Liver (tissue), 9 donors: ENCODE measurements around the gene CSTPP1. TPM values are rescaled to one million over a fixed set of nuclear protein-coding genes. Genes with fewer than 3 reads are reported as not detected.

Experiments
- DNase-seq: peaks from one replicate; pipeline ENCODE4 v3.0.0-alpha.2; 2017; ENCODE audit warnings: low spot score
- H3K27ac ChIP-seq, 2 donors: one replicate each; pipeline ENCODE4 v1.7.0; 2013; ENCODE audit warnings: inconsistent platforms in 2 of 2, low read length in 2 of 2, control low read depth in 1 of 2, low read depth in 1 of 2, mild to moderate bottlenecking in 1 of 2
- H3K27me3 ChIP-seq, 4 donors: one replicate each; pipeline versions ENCODE4 v1.6.1 to v1.7.0; 2013; ENCODE audit warnings: low read length in 3 of 4, inconsistent platforms in 1 of 4, mild to moderate bottlenecking in 1 of 4, moderate library complexity in 1 of 4; ENCODE audit not compliant: control insufficient read depth in 4 of 4, insufficient read depth in 4 of 4
- H3K36me3 ChIP-seq, 4 donors: one replicate each; pipeline versions ENCODE4 v1.6.1 to v1.7.0; 2013; ENCODE audit warnings: low read length in 3 of 4, mild to moderate bottlenecking in 3 of 4, low read depth in 1 of 4, moderate library complexity in 1 of 4; ENCODE audit not compliant: control insufficient read depth in 4 of 4, insufficient read depth in 3 of 4
- H3K4me1 ChIP-seq, 4 donors: one replicate each; pipeline versions ENCODE4 v1.6.1 to v1.7.0; 2013; ENCODE audit warnings: low read length in 3 of 4, mild to moderate bottlenecking in 3 of 4, moderate library complexity in 1 of 4; ENCODE audit not compliant: control insufficient read depth in 4 of 4, insufficient read depth in 4 of 4
- H3K4me3 ChIP-seq, 3 donors: one replicate each; pipeline versions ENCODE4 v1.6.1 to v1.7.0; 2013; ENCODE audit warnings: low read length in 3 of 3, control low read depth in 1 of 3, low read depth in 1 of 3, mild to moderate bottlenecking in 1 of 3
- H3K9ac ChIP-seq, 2 donors: one replicate each; pipeline ENCODE4 v1.7.0; 2013; ENCODE audit warnings: low read length in 2 of 2, mild to moderate bottlenecking in 2 of 2, moderate library complexity in 2 of 2, control low read depth in 1 of 2, low read depth in 1 of 2
- H3K9me3 ChIP-seq, 4 donors: one replicate each; pipeline versions ENCODE4 v1.6.1 to v1.7.0; 2013; ENCODE audit warnings: low read length in 3 of 4; ENCODE audit not compliant: control insufficient read depth in 4 of 4
- ATF3 ChIP-seq: IDR thresholded peaks from 2 replicates; pipeline ENCODE4 v1.6.1; 2016; ENCODE audit warnings: antibody characterized with exemption
- CTCF ChIP-seq: fragments of 150-350 bp; IDR thresholded peaks from 2 replicates; pipeline ENCODE4 v1.5.1; 2017; ENCODE audit warnings: improper control_type of control experiment, low read depth, low read length; ENCODE audit not compliant: missing input control
- EGR1 ChIP-seq, 2 donors: IDR thresholded peaks; 2 replicates each; pipeline ENCODE4 v1.6.1; 2016 to 2018; ENCODE audit warnings: antibody characterized with exemption in 2 of 2, low read depth in 2 of 2
- FOXA1 ChIP-seq: IDR thresholded peaks from 2 replicates; pipeline ENCODE4 v1.6.1; 2016; ENCODE audit warnings: antibody characterized with exemption
- FOXA2 ChIP-seq: IDR thresholded peaks from 2 replicates; pipeline ENCODE4 v1.6.1; 2016; ENCODE audit warnings: antibody characterized with exemption
- GABPA ChIP-seq, 2 donors: IDR thresholded peaks in 1 of 2; conservative IDR thresholded peaks in 1 of 2; 2 replicates each; pipeline ENCODE4 v1.6.1; 2016; ENCODE audit warnings: antibody characterized with exemption in 2 of 2, mild to moderate bottlenecking in 1 of 2, moderate library complexity in 1 of 2
- HNF4A ChIP-seq, 2 donors: conservative IDR thresholded peaks; 2 replicates each; pipeline ENCODE4 v1.6.1; 2016; ENCODE audit warnings: antibody characterized with exemption in 2 of 2, mild to moderate bottlenecking in 2 of 2
- HNF4G ChIP-seq: IDR thresholded peaks from 2 replicates; pipeline ENCODE4 v1.6.1; 2016; ENCODE audit warnings: antibody characterized with exemption
- JUND ChIP-seq, 2 donors: IDR thresholded peaks; 2 replicates each; pipeline ENCODE4 v1.6.1; 2016; ENCODE audit warnings: antibody characterized with exemption in 2 of 2
- NR2F2 ChIP-seq: IDR thresholded peaks from 2 replicates; pipeline ENCODE4 v1.6.1; 2016; ENCODE audit warnings: antibody characterized with exemption
- RAD21 ChIP-seq, 2 donors: IDR thresholded peaks; 2 replicates each; pipeline ENCODE4 v1.6.1; 2016; ENCODE audit warnings: antibody characterized with exemption in 2 of 2, mild to moderate bottlenecking in 2 of 2
- RXRA ChIP-seq, 2 donors: IDR thresholded peaks; 2 replicates each; pipeline ENCODE4 v1.6.1; 2017 to 2018; ENCODE audit warnings: antibody characterized with exemption in 2 of 2, mild to moderate bottlenecking in 1 of 2
- YY1 ChIP-seq: IDR thresholded peaks from 2 replicates; pipeline ENCODE4 v1.6.1; 2016; ENCODE audit warnings: antibody characterized with exemption, mild to moderate bottlenecking
- ZBTB33 ChIP-seq: IDR thresholded peaks from 2 replicates; pipeline ENCODE4 v1.6.1; 2016; ENCODE audit warnings: antibody characterized with exemption
- WGBS: extraction: QIAGEN DNeasy Blood & Tissue Kit; methylation state at CpG from one replicate; pipeline ENCODE4 v1.1.7; 2013; 5-methylcytosine and 5-hydroxymethylcytosine counted together
- polyA plus RNA-seq, 2 donors: library from polyadenylated mRNA; stranded (reverse) in 1 of 2; unstranded in 1 of 2; fragments of 200-250 nt in 1 of 2; fragments of >200 nt in 1 of 2; fragmentation: Nextera tagmentation in 1 of 2; extraction: Ambion mirVana in 1 of 2; gene quantifications; one replicate each; pipeline versions ENCODE4 v1.2.1 to v1.2.3, GENCODE V29; 2013 to 2015
- total RNA-seq, 2 donors: library from RNA; depleted of rRNA; stranded (reverse); fragments of >200 nt; gene quantifications; one replicate each; pipeline ENCODE4 v1.2.3, GENCODE V29; 2014
- TF ChIP-seq, protein P1 (sequence below): IDR thresholded peaks from 2 replicates; pipeline ENCODE4 v1.6.1; 2016; ENCODE audit warnings: antibody characterized with exemption
- donor health status: healthy.
- donor health status: healthy.
- donor health status: healthy.
- donor health status: healthy.
- donor health status: healthy.

Gene CSTPP1
- total and polyA plus RNA-seq, 4 donors = 5.4 to 6.6 (median 5.7) TPM

DNA sequence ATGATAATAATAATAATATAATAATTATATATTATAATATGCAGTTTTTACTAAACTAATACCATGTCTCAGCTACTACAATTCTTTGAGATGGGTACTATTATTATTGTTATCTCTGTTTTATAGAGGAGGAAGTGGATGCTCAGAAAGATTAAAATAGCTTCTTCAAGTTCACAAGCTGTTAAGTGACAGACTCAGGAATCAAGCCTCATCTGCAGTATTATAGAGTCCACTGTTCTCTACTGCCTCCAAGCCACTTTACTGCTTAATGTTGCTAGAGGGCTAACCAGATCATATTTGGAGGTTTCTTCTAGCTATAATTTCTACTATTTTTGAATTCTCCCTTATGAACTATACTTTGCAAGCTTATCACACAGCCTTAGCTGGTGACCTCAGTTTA lies 62.7 kb downstream of the CSTPP1 start:
- H3K27ac ChIP-seq = no peak overlapping the region
- no peak overlapping the region for H3K9ac ChIP-seq
- no peak overlapping the region for H3K4me3 ChIP-seq
- no peaks in the 10 kb centered on the region for H3K36me3 ChIP-seq
- no peaks in the 10 kb centered on the region for H3K9me3 ChIP-seq
- H3K27me3 ChIP-seq = no peaks in the 10 kb centered on the region
- TF ChIP-seq GABPA (IDR thresholded peaks at IDR 0.05 in 1 of 2, conservative IDR thresholded peaks at IDR 0.05 in 1 of 2) (no peak), RAD21 (IDR thresholded peaks at IDR 0.05) (no peak), RXRA (IDR thresholded peaks at IDR 0.05) (no peak), YY1 (no peak), CTCF (no peak), EGR1 (IDR thresholded peaks at IDR 0.05; ENCODE audit: low read depth in 2 of 2) (no peak), JUND (IDR thresholded peaks at IDR 0.05) (no peak), FOXA2 (no peak)
- H3K4me1 ChIP-seq = peaks cover 6 to 14% (median 9%) of the 10 kb centered on the region in 4 donors
- DNase-seq = no peak

GRCh38 chr11:47000033-47000432 lies 63.5 kb downstream of the CSTPP1 start:
- no peak overlapping the region for H3K27ac ChIP-seq
- H3K27me3 ChIP-seq = no peaks in the 10 kb centered on the region
- no peaks in the 10 kb centered on the region for H3K9me3 ChIP-seq
- no peak overlapping the region for H3K9ac ChIP-seq
- TF ChIP-seq JUND (IDR thresholded peaks at IDR 0.05) (no peak), RAD21 (IDR thresholded peaks at IDR 0.05) (no peak), ZBTB33 (no peak), ATF3 (no peak), RXRA (IDR thresholded peaks at IDR 0.05) (no peak), EGR1 (IDR thresholded peaks at IDR 0.05; ENCODE audit: low read depth in 2 of 2) (no peak), FOXA2 (no peak)
- TF ChIP-seq, protein P1, sequence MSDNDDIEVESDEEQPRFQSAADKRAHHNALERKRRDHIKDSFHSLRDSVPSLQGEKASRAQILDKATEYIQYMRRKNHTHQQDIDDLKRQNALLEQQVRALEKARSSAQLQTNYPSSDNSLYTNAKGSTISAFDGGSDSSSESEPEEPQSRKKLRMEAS = no peak
- WGBS = 90% methylated on average over 2 of the region's 2 CpGs
- H3K4me1 ChIP-seq = peaks cover 8 to 21% (median 17%) of the 10 kb centered on the region in 4 donors
- DNase-seq = no peak
- H3K4me3 ChIP-seq = no peak overlapping the region
- H3K36me3 ChIP-seq = no peaks in the 10 kb centered on the region

DNA sequence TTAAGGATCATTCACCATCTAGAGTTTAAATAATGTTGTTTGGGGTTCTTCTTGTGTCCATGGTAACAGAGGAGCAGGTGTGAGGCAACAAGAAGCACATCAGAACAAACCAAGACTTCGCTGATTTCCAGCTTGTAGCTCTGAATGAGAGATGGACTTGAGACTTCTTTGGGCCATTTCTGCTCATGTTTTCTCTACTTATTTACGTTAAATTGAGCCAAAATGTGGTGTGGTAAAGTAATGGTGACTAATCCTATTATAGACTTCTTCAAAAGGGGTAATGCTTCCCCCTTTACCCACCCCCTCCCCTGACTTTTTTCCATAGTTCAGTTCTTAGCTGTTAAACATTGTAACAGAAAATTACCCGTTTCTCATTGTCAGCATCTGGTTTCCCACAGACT lies 65.2 kb downstream of the CSTPP1 start:
- H3K4me1 ChIP-seq = peaks cover 8 to 28% (median 22%) of the 10 kb centered on the region in 4 donors
- no peak overlapping the region for H3K27ac ChIP-seq
- no peaks in the 10 kb centered on the region for H3K9me3 ChIP-seq
- no peak for DNase-seq
- 86% methylated on average over 3 of the region's 3 CpGs for WGBS
- no peaks in the 10 kb centered on the region for H3K36me3 ChIP-seq
- H3K27me3 ChIP-seq = no peaks in the 10 kb centered on the region
- H3K4me3 ChIP-seq = no peak overlapping the region
- no peak overlapping the region for H3K9ac ChIP-seq
- TF ChIP-seq HNF4G = no peak
- no peak for TF ChIP-seq HNF4A (conservative IDR thresholded peaks at IDR 0.05)
- TF ChIP-seq FOXA2 = no peak
- no peak for TF ChIP-seq FOXA1
- no peak for TF ChIP-seq ZBTB33
- TF ChIP-seq RAD21 (IDR thresholded peaks at IDR 0.05) = no peak
- TF ChIP-seq CTCF = no peak
- TF ChIP-seq YY1 = no peak
- no peak for TF ChIP-seq NR2F2
